ENCODE results near the gene TTC34.
A peak's percentile ranks its signal among the peaks of the same experiment; 100 is the strongest.

Gene TTC34

GRCh38 chr1:2587860-2588571 is 213.5 kb downstream of the TTC34 start:
- no peak for DNase-seq (ENCODE audit: low read depth, low spot score)
- peak overlapping the region; percentile 61 for H3K4me3 ChIP-seq (ENCODE audit: low read depth, low read length)
- no peak for TF ChIP-seq CTCF (IDR thresholded peaks at IDR 0.05; ENCODE audit: low read depth, low read length)
- in situ Hi-C loops (cut with HindIII; ENCODE audit: low sequenced_read_pairs), result no loop called here

GRCh38 chr1:2587071-2587859 is 214.2 kb downstream of the TTC34 start:
- peak; percentile 15 for DNase-seq (ENCODE audit: low read depth, low spot score)
- H3K4me3 ChIP-seq (ENCODE audit: low read depth, low read length), result peak overlapping the region; percentile 61
- in situ Hi-C loops (cut with HindIII; ENCODE audit: low sequenced_read_pairs), result no loop called here
- TF ChIP-seq CTCF (IDR thresholded peaks at IDR 0.05; ENCODE audit: low read depth, low read length), result no peak

- peak; percentile 99 for DNase-seq (ENCODE audit: low read depth, low spot score)
- in situ Hi-C loops (cut with HindIII; ENCODE audit: low sequenced_read_pairs), result no loop called here
- TF ChIP-seq CTCF (IDR thresholded peaks at IDR 0.05; ENCODE audit: low read depth, low read length), result no peak
- peak within 1 kb of the TSS; percentile 77 for H3K4me3 ChIP-seq (ENCODE audit: low read depth, low read length)
Observed at GRCh38 chr1:2586154-2587070, 215.1 kb downstream of the TTC34 start, which contains the start of gene PRXL2B. Gene PRXL2B (plus strand): TSS chr1:2586777. CDS start chr1:2586886, 109 bp downstream.
